GM21717 (cell line): ENCODE measurements around the gene COL26A1.

Experiments
- ATAC-seq: cut with Tn5 transposase; IDR thresholded peaks from one replicate; pipeline ENCODE4 v1.9.1; 2021; ENCODE audit warnings: mild to moderate bottlenecking, moderate library complexity; ENCODE audit not compliant: unreplicated experiment

Gene COL26A1

GRCh38 chr7:101563198-101563901, 200.7 kb downstream of the COL26A1 start:
- no peak for ATAC-seq

DNA sequence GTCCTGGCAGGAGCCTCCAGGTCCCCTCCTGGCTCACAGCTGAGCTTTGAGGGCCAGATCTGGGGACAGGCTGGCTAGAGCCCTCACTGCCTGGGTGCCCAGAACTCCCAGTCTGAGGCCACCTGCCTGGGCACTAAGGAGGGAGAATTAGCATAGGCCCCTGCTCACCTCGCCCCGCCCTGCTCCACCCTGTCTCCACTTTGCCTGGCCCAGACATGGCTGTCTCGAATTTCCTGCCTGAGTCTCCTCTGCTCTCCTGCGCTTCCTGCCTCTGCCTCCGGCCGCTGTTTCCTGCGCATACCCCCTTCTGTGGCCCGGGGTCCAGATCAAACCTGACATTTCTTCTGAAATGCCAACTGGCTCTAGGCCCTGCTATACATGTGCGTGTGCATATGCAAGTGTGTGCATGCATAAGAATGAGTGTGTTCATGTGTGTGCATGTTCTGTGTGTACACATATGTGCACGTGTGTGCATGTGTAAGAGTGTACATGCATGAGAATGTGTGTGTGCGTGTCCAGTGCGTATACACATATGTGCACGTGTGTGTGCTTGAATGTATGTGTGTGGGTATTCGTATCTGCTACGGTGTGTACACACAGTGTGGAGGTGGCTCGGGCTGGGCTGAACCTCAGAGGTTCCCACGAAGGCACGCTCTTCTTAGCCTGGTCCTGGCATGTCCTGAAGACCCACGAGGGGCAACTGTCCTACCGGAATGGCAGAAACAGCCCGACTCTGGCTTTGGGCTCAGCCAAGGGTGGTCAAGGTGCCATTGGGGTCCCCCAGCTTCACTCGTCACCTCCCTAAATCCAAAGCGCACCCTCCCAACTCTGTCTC, 201.5 kb downstream of the COL26A1 start:
- no peak for ATAC-seq

GRCh38 chr7:101564778-101565211, 202.1 kb downstream of the COL26A1 start:
- no peak for ATAC-seq

DNA sequence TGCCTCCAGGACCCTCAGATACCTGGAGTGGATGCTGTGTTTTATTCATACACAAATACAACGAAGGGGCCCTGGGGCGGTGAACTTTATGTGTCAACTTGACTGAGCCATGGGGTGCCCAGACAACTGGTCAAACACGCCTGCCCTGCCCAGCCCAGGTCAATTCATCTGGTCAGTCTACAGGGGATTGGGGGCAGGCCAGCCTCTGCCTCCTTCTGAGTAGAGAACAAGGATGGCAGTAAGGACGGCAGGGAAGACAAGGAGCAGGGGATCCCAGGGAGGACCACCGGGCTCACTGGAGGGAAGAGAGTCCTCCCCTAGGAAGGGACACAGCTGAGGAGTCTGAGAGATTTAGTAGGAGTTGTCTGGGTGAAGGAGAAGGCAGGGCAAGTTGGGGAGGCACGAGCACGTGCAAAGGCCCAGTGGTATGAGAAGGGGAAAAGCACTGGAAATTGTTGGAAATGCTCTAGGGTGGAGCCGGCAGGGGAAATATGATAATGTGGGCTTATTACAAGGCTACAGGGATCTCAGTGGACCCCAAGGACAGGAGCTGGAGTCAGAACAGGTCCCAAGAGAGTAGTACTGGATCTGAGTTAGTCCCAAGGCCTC, 203.0 kb downstream of the COL26A1 start:
- ATAC-seq, result no peak

DNA sequence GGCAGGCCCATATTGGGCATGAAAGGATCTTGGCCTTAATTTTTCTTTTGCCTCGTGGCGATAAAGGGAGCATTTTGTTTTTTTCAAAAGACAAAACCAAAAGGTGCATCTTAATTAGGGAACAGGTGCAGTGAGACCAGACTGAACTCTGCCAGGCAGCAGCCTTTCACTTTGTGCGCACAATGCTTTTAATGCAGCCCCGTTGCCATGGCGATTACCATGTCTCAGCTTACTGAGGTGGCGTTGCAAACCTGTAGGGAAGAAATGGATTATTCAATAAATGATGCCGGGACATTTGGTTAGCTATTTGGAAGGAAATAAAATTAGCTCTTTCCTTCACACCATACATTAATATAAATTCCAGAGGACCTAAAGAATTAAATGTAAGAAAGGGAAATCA, 204.6 kb downstream of the COL26A1 start:
- no peak for ATAC-seq

DNA sequence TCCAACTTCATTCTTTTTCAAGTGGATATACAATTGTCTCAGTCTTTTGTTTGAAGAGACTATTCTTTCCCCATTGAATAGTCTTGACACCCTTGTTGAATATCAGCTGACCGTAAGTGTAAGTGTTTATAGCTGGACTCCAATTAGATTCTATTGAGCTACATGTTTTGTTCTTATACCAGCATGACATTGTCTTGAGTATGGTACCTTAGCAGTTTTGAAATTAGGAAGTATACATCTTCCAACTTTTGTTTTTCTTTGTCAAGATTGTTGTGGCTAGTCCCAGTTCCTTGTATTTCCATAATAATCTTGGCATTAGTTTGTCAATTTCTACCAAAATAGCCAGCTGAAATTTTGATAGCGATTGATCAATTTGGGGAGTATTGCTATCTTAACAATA, 209.5 kb downstream of the COL26A1 start:
- no peak for ATAC-seq

DNA sequence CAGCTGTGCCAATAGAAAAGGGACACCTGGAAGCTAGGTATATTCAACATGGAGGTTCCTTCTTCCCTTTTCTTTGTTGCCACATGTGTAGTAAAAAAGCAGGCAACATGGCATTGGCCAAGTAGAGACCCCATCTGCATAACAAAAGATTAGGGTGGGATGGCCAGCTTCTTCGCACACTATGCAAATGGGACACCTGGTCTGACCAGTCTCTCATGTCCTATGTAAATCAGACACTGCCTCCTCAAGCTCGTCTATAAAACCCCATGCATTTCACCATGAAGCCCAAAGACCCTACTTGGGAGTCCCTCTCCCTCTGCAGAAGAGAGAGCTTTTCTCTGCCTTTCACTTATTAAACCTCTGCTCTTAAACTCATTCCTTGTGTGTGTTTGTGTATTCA, 212.5 kb downstream of the COL26A1 start:
- no peak for ATAC-seq

DNA sequence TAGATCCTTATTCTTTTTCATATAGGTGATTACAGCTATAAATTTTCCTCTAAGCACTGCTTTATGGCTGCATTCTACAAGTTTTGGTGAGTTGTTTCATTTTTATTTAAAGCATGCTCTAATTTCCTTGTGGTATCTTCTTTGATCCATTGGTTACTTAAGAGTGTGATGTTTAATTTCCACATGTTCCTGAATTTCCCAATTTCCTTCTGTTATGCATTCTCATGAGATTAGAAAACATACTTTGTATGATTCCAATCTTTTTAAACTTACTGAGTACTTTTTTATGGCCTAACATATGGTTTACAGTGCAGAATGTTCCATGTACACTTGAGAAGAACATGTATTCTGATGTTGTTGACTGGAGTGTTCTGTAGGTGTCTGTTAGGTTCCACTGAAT, 213.0 kb downstream of the COL26A1 start:
- ATAC-seq, result no peak

- no peak for ATAC-seq
Measured at GRCh38 chr7:101576998-101577397, 214.3 kb downstream of the COL26A1 start.

- ATAC-seq, result no peak
Measured at GRCh38 chr7:101578552-101578951, 215.9 kb downstream of the COL26A1 start.

DNA sequence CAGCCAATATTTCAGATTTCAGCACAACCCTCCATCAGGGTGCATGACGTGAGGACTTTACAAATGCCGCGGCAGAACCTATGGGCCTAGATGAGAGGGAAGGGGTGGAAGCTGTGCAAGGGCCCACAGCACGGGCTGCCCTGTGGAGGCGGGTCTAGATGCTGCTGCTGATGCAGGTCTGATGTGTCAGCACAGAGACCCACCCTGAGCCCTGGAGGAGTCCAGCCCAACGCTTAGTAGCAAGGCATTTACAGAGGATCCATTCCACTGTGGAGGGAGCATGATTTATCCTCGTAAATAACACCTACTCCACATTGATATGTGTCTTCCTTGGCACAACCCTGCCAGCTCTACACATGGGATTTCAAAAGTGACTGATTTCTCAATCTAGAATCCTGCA, 217.9 kb downstream of the COL26A1 start:
- ATAC-seq, result no peak

- no peak for ATAC-seq
Measured at GRCh38 chr7:101581891-101582290, 219.2 kb downstream of the COL26A1 start.

- no peak for ATAC-seq
Measured at GRCh38 chr7:101582971-101583370, 220.3 kb downstream of the COL26A1 start.

GRCh38 chr7:101586078-101586905, 223.6 kb downstream of the COL26A1 start:
- ATAC-seq, result no peak

- ATAC-seq, result no peak
Measured at GRCh38 chr7:101586906-101587677, 224.4 kb downstream of the COL26A1 start.

DNA sequence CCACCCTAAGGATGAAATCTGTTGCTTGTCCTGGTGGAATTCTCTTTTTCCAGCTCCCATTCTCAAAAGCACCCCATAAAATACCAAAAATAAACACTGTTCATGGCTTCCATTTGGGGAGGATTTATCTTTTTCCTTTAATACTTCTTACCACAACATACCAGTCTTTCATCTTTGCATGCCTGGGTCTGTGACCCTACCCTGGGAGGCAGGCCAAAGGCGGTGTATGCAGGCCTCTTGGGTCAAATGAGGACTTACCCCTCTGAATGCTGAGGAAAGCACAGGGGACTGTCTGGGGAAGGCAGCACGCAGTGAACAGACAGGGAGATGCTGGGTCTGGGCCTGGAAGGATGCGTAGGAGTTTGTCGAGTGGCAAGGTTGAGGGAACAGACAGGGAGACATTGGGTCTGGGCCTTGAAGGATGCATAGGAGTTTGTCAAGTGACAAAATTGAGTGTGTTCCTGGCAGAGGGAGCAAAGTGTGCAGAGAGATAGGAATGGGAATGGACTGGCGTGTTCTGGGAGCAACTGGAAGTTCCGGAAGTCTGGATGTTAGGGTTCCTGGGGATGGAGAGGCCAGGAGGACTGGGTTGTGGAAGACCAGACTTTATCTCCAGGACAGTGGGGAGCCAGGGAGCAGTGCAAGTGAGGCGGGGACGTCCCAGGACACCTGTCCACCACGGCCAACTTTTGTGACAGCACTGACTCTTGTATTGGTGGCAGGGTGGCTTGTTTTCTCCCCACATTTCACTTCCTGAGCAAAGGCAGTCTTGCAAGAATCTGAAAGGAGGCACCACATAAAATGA, 225.7 kb downstream of the COL26A1 start:
- ATAC-seq, result no peak

DNA sequence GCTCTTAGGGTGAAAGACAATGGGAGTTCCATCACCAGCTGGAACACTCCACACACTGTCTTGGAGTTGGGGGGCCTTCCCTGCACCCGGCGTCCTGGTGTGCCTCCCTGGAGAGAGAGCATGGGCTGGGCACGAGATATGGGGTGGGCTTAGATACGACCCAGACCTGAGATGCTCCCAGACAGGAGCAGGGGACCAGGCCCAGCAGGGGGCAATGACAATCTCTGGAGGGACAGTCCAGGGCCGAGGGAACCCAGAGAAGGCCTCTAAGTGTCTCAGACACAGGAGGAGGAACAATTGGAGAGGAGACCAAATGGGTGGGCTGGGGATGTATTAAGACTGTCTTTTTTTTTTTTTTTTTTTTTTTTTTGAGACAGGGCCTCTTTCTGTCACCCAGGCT, 226.4 kb downstream of the COL26A1 start:
- ATAC-seq, result no peak

DNA sequence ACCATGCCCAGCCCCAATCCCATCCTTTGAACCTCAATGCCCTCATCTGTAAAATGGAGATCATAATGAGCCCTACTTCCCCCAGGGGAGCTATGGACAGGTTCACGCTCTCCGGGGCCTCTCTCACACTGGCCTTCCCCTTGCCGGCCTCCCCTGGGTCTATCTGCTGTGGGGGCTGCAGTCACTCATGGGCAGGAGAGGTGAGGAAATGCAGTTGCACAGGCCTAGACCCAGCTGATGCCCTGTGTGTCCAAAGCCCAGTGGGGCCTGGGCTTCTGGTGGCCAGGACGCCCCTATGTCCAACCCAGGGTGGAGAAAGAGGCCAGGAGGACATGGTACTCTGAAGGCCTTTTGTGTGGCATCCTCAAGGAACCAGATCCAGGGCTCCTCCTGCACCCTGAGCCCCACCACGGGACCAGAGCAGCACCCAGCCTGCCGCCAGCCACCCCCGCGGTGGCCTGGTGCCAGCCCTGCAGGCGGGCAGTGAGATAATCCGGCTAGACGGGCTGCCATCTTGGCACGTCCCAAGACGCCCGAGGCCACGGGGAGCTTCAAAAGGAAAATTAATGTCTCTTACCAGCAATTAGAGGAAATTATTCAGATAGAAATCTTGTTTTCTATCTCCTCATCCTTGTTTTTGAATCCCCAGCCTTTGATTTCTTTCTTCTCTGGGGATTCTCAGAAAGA, 227.4 kb downstream of the COL26A1 start:
- ATAC-seq, result no peak
